Thyroid gland (tissue), 4 donors: ENCODE measurements around the gene MBNL3.

Source experiments
- POLR2A ChIP-seq, 2 donors: fragments of 450-650 bp; IDR thresholded peaks; one replicate each; pipeline ENCODE4 v1.6.1; 2017; ENCODE audit warnings: antibody characterized with exemption in 2 of 2, mild to moderate bottlenecking in 2 of 2, moderate library complexity in 1 of 2
- TF ChIP-seq, protein P1 (sequence below), 6 experiments: fragments of 200-600 bp in 3 of 6; fragments of 450-650 bp in 3 of 6; sonication (generic) in 3 of 6; IDR thresholded peaks; one replicate each; pipeline ENCODE4 v1.5.1; 2016 to 2019; ENCODE audit warnings: antibody characterized with exemption in 6 of 6, mild to moderate bottlenecking in 2 of 6, inconsistent platforms in 1 of 6, moderate library complexity in 1 of 6

DNA sequence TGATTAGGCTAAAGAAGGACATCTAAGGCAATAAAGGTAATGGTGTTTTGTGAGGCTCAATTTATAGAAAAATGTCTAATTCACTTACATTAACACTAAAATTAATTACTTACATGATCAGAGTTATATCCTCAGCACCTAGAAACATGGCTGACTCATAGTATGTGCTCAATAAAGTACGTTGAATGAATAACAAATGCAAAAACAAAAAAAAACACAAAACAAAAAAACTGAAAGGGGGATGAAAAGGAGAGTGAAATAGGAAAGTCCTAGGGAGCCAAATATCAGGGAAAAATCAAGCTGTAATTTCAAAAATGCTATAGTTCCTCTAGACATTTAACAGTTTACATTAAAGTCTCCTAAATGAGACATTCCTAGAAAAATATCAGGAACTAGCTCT lies 18.7 kb downstream of the MBNL3 start:
- TF ChIP-seq, protein P1, sequence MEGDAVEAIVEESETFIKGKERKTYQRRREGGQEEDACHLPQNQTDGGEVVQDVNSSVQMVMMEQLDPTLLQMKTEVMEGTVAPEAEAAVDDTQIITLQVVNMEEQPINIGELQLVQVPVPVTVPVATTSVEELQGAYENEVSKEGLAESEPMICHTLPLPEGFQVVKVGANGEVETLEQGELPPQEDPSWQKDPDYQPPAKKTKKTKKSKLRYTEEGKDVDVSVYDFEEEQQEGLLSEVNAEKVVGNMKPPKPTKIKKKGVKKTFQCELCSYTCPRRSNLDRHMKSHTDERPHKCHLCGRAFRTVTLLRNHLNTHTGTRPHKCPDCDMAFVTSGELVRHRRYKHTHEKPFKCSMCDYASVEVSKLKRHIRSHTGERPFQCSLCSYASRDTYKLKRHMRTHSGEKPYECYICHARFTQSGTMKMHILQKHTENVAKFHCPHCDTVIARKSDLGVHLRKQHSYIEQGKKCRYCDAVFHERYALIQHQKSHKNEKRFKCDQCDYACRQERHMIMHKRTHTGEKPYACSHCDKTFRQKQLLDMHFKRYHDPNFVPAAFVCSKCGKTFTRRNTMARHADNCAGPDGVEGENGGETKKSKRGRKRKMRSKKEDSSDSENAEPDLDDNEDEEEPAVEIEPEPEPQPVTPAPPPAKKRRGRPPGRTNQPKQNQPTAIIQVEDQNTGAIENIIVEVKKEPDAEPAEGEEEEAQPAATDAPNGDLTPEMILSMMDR (IDR thresholded peaks at IDR 0.05), result no peak
- no peak for TF ChIP-seq POLR2A (IDR thresholded peaks at IDR 0.05)
